Uterus (tissue), 4 donors: ENCODE data around the gene GSK3A. TPM values are rescaled to one million over a fixed set of nuclear protein-coding genes. Genes with fewer than 3 reads are reported as not detected.

ENCODE experiments used
- DNase-seq, 2 donors: peaks; one replicate each; pipeline ENCODE4 v3.0.0-alpha.2; 2019 to 2020
- H3K27ac ChIP-seq, 2 donors: fragments of 200-600 bp; sonication (generic); 1 replicate in 1 of 2; 2 replicates in 1 of 2; pipeline ENCODE4 v1.5.1; 2016 to 2018
- H3K27me3 ChIP-seq, 2 donors: fragments of 200-600 bp; sonication (generic); one replicate each; pipeline ENCODE4 v1.5.1; 2018 to 2019; ENCODE audit warnings: control low read depth in 1 of 2
- H3K36me3 ChIP-seq, 2 donors: fragments of 200-600 bp; sonication (generic); one replicate each; pipeline ENCODE4 v1.5.1; 2019; ENCODE audit warnings: control low read depth in 1 of 2
- H3K4me1 ChIP-seq, 2 donors: fragments of 200-600 bp; sonication (generic); one replicate each; pipeline ENCODE4 v1.5.1; 2018 to 2019; ENCODE audit warnings: control low read depth in 1 of 2
- H3K4me3 ChIP-seq, 2 donors: fragments of 200-600 bp; sonication (generic); 1 replicate in 1 of 2; 2 replicates in 1 of 2; pipeline ENCODE4 v1.5.1; 2018 to 2019; ENCODE audit warnings: mild to moderate bottlenecking in 1 of 2
- H3K9me3 ChIP-seq, 2 donors: fragments of 200-600 bp; sonication (generic); one replicate each; pipeline ENCODE4 v1.5.1; 2019; ENCODE audit warnings: control low read depth in 1 of 2
- POLR2A ChIP-seq, 2 donors: fragments of 450-650 bp; IDR thresholded peaks; one replicate each; pipeline ENCODE4 v1.6.1; 2016; ENCODE audit warnings: antibody characterized with exemption in 2 of 2, mild to moderate bottlenecking in 1 of 2, moderate library complexity in 1 of 2
- intact Hi-C: fragments of 100-400 bp; cut with DNase I; formaldehyde crosslinking; loops from one replicate; pipeline ENCODE4 v1.15.1; 2023; ENCODE audit warnings: low total_unique reads
- total RNA-seq, 4 donors: library from RNA; depleted of rRNA in 3 of 4; stranded (reverse); fragments of >200 nt in 3 of 4; gene quantifications; one replicate each; pipeline versions ENCODE4 v1.1.0 to v1.2.4, GENCODE V29; 2014 to 2023
- TF ChIP-seq, protein P1 (sequence below), 4 experiments: fragments of 200-600 bp in 2 of 4; fragments of 450-650 bp in 2 of 4; sonication (generic) in 2 of 4; IDR thresholded peaks; one replicate each; pipeline ENCODE4 v1.5.1; 2016 to 2019; ENCODE audit warnings: antibody characterized with exemption in 4 of 4, mild to moderate bottlenecking in 2 of 4, moderate library complexity in 1 of 4
- donor health status: DM: yes; HTN: yes; CAD: no.

Gene GSK3A
- total RNA-seq, 4 donors from 2014 or later = 3.5 to 44.3 (median 34.4) TPM

DNA sequence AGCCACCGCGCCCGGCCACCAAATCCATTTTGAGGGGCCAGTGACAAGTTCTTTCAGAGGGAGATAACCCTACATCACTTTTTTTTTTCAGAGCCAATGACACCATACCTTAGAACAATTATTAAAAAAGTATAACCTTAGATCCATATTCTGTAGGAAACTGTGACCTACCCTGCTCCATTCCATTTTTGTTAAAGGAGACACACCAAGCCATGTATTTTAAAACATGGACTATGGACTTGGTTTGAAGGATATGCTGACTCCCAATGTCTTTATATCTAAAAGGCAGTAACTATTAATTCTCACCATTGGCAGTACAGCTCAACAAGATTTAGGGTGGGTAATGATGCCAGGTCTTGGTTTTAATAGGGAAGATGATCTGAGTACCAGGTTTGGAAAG is 1.1 kb downstream of the GSK3A start:
- intact Hi-C loops = no loop called here
- H3K4me1 ChIP-seq = peaks cover 4 to 15% of the 10 kb centered on the region in 2 donors
- peak overlapping the region in 1 of 2 donors; percentile 81 for H3K4me3 ChIP-seq
- H3K27ac ChIP-seq = peak overlapping the region; percentile 86 to 95
- no peaks in the 10 kb centered on the region for H3K36me3 ChIP-seq
- no peaks in the 10 kb centered on the region for H3K27me3 ChIP-seq
- TF ChIP-seq, protein P1, sequence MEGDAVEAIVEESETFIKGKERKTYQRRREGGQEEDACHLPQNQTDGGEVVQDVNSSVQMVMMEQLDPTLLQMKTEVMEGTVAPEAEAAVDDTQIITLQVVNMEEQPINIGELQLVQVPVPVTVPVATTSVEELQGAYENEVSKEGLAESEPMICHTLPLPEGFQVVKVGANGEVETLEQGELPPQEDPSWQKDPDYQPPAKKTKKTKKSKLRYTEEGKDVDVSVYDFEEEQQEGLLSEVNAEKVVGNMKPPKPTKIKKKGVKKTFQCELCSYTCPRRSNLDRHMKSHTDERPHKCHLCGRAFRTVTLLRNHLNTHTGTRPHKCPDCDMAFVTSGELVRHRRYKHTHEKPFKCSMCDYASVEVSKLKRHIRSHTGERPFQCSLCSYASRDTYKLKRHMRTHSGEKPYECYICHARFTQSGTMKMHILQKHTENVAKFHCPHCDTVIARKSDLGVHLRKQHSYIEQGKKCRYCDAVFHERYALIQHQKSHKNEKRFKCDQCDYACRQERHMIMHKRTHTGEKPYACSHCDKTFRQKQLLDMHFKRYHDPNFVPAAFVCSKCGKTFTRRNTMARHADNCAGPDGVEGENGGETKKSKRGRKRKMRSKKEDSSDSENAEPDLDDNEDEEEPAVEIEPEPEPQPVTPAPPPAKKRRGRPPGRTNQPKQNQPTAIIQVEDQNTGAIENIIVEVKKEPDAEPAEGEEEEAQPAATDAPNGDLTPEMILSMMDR (IDR thresholded peaks at IDR 0.05) = no peak
- TF ChIP-seq POLR2A (IDR thresholded peaks at IDR 0.05) = no peak
- no peaks in the 10 kb centered on the region for H3K9me3 ChIP-seq
- no peak for DNase-seq

DNA sequence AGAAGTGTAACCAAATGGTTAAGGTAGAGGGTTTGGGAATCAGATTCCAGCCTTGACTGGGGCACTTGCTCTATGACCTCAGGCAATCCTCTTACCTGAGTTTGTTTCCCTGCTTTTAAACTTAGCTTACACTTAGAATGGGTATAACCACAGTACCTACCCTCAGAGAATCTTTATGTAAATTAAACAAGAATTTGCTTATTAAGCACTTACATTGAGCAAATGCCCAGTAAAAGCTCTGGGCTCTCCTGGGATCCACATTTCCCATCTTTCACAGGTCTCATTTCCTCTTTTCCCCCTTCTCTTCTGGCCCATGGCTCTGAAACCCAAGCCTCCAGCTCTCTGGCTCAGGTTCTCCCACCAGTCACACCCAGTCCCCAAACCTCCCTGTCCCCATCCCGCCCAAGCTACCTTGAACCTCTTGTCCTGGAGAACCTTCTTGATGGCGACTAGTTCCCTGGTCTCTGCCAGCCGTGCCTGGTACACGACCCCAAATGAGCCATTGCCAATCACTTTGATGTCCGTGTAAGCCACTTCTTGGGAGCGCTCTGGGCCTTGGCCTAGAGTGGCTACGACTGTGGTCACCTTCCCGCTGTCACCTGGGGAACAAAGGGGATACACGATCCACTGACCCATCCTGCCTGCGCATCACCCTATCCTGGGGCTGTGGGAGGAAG is 2.7 kb downstream of the GSK3A start:
- no peak for DNase-seq
- Histone ChIP-seq H3K27ac (no peak overlapping the region), H3K27me3 (no peaks in the 10 kb centered on the region), H3K4me1 (peaks cover 0 to 6% of the 10 kb centered on the region in 2 donors), H3K36me3 (no peaks in the 10 kb centered on the region), H3K4me3 (no peak overlapping the region), H3K9me3 (no peaks in the 10 kb centered on the region)
- TF ChIP-seq, protein P1 (IDR thresholded peaks at IDR 0.05) = no peak
- no peak for TF ChIP-seq POLR2A (IDR thresholded peaks at IDR 0.05)
- intact Hi-C loops = no loop called here

- no peak for DNase-seq
- Histone ChIP-seq H3K9me3 (no peaks in the 10 kb centered on the region), H3K27me3 (no peaks in the 10 kb centered on the region), H3K27ac (no peak overlapping the region), H3K4me3 (no peak overlapping the region), H3K36me3 (no peaks in the 10 kb centered on the region), H3K4me1 (no peaks in the 10 kb centered on the region)
- intact Hi-C loops = no loop called here
- no peak for TF ChIP-seq POLR2A (IDR thresholded peaks at IDR 0.05)
- TF ChIP-seq, protein P1 (IDR thresholded peaks at IDR 0.05) = no peak
Measured at GRCh38 chr19:42235181-42235580, 7.2 kb downstream of the GSK3A start.

- TF ChIP-seq, protein P1 (IDR thresholded peaks at IDR 0.05) = no peak
- no peak for TF ChIP-seq POLR2A (IDR thresholded peaks at IDR 0.05)
- Histone ChIP-seq H3K27ac (no peak overlapping the region), H3K9me3 (no peaks in the 10 kb centered on the region), H3K36me3 (no peaks in the 10 kb centered on the region), H3K27me3 (no peaks in the 10 kb centered on the region), H3K4me3 (no peak overlapping the region), H3K4me1 (peaks cover 0 to 3% of the 10 kb centered on the region in 2 donors)
- no peak for DNase-seq
- intact Hi-C loops = no loop called here
Measured at GRCh38 chr19:42234364-42234763, 8.0 kb downstream of the GSK3A start.

- no peaks in the 10 kb centered on the region for H3K36me3 ChIP-seq
- no peak for TF ChIP-seq POLR2A (IDR thresholded peaks at IDR 0.05)
- TF ChIP-seq, protein P1 (IDR thresholded peaks at IDR 0.05) = no peak
- no peak for DNase-seq
- intact Hi-C loops = no loop called here
- H3K4me1 ChIP-seq = peaks cover 0 to 3% of the 10 kb centered on the region in 2 donors
- no peaks in the 10 kb centered on the region for H3K27me3 ChIP-seq
- H3K27ac ChIP-seq = no peak overlapping the region
- no peaks in the 10 kb centered on the region for H3K9me3 ChIP-seq
- H3K4me3 ChIP-seq = no peak overlapping the region
Measured at GRCh38 chr19:42233678-42234292, 8.6 kb downstream of the GSK3A start.
